Cardiac fibroblast (primary cell): ENCODE data around the gene TBX4.
"Not testable (repeated sequence)": the region's sequence is repeated elsewhere in the genome, so short reads cannot be mapped to it uniquely, and the experiment has no call there.

Experiments used
- DNase-seq, 2 donors: peaks; one replicate each; pipeline versions ENCODE4 v3.0.0 to v3.0.0-alpha.2; 2010; ENCODE audit warnings: low read depth in 2 of 2
- H3K4me3 ChIP-seq, 2 donors: replicated peaks in 1 of 2; 1 replicate in 1 of 2; 2 replicates in 1 of 2; pipeline ENCODE4 v1.5.1; 2011; ENCODE audit warnings: low read depth in 2 of 2, low read length in 2 of 2, mild to moderate bottlenecking in 2 of 2, moderate library complexity in 1 of 2
- CTCF ChIP-seq: IDR thresholded peaks from one replicate; pipeline ENCODE4 v1.5.1; 2011; ENCODE audit warnings: low read depth, mild to moderate bottlenecking, low read length, inconsistent platforms

The TBX4 gene

GRCh38 chr17:61489719-61490490 is 37.7 kb downstream of the TBX4 start:
- no peak overlapping the region for H3K4me3 ChIP-seq
- no peak for TF ChIP-seq CTCF
- no peak for DNase-seq

- H3K4me3 ChIP-seq = no peak overlapping the region
- DNase-seq = peak; percentile 48 to 75
- TF ChIP-seq CTCF = no peak
These were observed 38.3 kb downstream of the TBX4 start for GRCh38 chr17:61490540-61490975.

- no peak for TF ChIP-seq CTCF
- no peak overlapping the region for H3K4me3 ChIP-seq
- no peak for DNase-seq
These were observed 39.8 kb downstream of the TBX4 start for GRCh38 chr17:61491981-61492380.

- DNase-seq = peak in 1 of 2 donors; percentile 21
- TF ChIP-seq CTCF = no peak
- no peak overlapping the region for H3K4me3 ChIP-seq
These were observed 40.7 kb downstream of the TBX4 start for GRCh38 chr17:61492759-61493526.

GRCh38 chr17:61493830-61494324 is 41.7 kb downstream of the TBX4 start:
- not testable (repeated sequence) for DNase-seq, H3K4me3 ChIP-seq

GRCh38 chr17:61494325-61495160 is 42.3 kb downstream of the TBX4 start:
- no peak for DNase-seq
- no peak for TF ChIP-seq CTCF
- H3K4me3 ChIP-seq = no peak overlapping the region
